Stimulated activated CD4-positive, alpha-beta T cell treated with anti-CD3 and anti-CD28 coated beads, TNF-alpha, amount 100 ng/mL, for 24 hours (primary cell): ENCODE data around the gene PSMB7.

Experiments
- DNase-seq, 3 experiments: peaks; one replicate each; pipeline ENCODE4 v3.0.0-alpha.2; 2020; ENCODE audit warnings: low read depth in 3 of 3

The PSMB7 gene

DNA sequence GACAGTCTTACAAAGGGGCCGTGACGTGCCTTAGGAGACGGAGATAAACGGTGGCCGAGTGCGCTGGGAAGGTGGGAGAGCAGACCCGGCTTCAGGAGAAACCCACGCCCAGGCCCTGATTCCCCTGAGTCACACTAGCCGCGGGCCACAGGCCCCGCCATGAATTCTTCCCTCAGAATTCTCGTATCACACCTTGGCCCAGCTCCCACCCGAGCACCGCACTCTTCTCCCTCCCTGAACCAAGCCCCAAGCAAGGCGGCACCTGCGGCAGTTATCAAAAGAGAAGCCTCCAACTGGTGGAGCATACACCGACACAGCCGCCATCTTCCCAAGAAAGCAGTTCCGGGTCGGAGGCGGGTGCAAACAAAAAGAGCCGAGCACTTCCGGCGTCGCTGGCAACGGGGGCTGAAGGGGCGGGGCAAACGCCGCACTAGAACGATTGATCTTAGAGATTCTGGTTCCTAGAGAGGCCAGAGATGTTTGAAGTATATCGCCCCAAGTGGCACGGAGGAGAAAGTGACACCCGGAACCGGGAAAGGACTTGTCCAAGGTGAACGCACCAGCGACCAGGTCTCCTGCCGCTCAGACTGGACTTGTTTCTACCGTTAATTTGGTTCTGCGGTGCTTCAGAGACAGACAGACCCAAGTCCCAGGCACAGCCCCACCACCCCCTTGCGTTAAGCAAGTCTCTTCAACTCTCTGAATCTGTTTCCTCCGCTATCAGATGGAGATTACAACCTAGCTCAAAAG is at the start of gene PSMB7:
PSMB7 (minus strand) TSS at position 341 of the 750 bp plus-strand sequence; CDS start at position 324, 17 bp downstream.
- peak; percentile 93 to 98 (median 97) for DNase-seq

DNA sequence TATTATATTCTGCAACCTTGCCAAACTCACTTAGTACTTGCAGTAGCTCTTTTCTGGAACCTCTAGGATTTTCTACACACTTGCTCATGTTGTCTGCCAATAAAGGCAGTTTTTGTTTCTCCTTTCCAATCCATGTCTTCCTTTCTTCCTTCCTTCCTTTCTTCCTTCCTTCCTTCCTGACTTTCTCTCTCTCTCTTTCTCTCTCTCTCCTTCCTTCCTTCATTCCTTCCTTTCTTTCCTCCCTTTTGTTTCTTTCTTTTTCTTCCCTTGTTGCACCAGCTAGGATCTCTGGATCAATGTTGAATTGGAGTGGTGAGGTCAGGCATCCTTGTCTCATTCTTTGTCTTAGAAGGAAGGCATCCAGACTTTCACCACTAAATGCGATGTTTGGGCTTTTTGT is 47.5 kb upstream of the PSMB7 start:
- DNase-seq: no peak

DNA sequence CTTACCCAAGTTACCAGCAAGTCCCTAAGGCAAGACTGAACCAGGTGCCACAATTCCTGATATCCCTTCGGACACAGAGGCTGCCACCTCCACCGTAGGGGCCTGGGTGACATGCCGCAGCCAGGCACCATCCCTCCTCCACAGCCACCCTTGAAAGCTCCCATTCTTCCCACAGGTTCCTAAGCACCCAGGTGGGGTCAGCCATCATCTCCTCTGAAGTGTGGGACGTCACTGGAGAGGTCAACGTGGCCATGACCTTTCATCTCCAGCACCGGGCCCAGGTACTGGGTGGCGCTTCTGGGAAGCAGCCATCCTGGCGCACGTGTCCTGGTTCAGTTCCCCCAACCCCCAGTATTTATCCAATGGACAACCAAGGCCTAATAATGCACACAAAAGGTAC is 43.2 kb upstream of the PSMB7 start:
- DNase-seq: no peak

DNA sequence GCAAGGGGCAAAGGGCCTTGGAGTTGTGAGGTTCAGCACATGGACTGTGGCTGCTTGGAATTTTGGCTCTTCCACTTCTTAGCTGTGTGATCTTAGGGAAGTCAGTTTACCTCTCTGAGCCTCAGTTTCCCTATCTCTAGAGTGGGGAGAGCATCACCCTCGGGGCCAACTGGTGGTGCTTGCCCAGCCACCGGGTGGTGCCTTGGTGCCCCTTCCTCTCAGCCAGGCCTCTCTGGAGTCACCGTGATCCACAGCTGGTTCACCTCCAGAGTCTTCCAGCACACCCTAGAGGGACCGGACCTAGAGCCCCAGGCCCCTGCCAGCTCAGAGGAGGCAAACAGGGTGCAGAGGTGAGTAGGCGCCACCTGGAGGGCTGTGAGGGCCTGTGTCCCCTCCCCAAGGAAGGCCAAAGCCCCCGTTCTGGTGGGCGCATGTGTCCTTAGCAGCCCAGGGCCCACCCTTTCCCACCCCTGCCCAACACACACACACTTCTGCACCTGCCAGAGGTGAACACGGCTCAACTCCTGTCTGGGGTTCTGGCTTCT is 42.7 kb upstream of the PSMB7 start:
- no peak for DNase-seq

DNA sequence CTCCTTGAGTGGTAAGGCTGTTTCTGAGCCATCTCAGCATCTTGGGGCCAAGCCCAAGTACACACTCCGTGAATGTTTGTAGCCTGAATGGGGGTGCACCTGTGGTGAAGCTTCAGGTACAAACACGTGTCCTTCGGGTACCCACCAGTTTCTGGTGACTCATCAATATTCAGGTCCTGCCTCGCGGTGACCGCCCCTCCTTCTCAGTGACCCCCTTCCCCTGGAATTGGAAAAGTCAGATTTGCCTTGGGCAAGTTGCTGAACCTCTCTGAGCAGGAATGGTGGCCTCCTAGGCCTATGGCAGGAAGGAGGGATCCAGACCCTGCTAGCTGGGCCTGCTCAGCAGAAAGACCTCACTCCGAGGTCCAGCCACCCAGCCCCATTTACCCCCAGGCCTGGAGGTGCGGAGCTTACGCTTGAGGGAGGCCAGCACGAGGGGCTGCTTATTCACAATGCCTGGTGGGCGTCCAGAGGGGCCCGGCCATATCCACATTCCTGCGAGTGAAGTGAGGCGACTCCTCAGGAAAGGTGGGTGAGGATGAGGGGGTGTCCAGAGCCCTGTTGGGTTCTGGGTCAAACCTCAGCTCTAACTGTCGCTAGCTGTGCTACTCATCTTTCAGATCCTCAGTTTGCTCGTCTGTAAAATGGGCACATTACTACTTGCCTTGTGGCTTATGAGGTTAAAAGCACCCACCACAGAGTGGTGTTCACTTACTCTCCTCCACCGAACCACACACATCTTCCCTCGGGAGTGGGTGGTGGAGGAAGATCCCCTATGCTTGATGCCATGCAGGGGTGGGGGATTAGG is 42.0 kb upstream of the PSMB7 start:
- no peak for DNase-seq

DNA sequence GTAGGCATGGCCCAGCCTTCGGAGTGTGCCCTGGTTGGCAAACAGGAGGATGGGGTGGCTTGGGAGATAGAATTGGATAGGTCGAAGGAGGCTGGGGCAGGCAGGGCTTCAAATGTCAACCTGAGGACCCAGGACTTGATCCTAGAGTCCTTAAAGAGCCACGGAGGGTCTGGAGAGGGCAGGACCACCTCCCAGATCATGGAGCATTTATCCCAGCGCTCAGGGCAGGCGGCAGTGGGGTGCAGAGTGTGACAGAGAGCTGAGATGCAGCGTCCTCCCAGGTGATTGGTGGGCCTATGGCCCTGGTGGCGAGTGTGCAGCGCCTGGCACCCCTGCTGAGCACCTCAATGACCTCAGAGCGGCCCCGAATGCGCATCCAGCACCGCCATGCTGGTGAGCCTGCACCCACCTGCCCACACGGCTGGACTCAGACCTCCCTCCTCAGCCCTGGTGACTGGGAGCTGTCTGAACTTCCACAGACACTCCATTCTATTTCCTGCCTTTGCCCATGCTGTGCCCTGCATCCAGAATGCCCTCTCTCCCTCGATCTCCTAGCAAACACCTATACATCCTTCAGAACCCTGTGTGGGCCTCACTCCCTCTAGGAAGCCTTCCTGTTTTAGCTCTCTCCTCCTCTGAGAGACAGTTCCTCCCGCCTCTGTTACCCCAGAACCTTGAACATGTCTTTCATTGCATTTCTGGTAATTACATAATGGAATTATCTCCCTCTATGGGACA is 41.3 kb upstream of the PSMB7 start:
- no peak for DNase-seq

DNA sequence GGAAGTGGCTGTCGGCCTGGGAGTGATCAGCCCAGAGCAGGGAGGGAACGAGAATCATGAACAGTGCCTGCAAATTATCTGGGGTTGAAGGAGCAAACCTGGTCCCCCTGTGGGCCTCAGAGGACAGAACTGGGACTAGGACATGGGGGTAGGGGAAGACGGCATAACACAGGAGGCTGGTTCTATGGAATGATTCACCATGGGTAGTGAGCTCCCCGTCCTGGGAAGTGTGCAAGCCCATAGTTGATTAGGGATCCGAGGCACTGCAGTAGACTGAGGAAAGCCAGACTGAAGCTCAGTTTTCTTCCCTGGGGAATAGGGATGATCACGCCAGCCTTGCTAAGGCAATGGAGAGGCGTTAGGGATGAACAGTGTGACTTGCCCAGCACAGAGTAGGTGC is 40.6 kb upstream of the PSMB7 start:
- DNase-seq: no peak

DNA sequence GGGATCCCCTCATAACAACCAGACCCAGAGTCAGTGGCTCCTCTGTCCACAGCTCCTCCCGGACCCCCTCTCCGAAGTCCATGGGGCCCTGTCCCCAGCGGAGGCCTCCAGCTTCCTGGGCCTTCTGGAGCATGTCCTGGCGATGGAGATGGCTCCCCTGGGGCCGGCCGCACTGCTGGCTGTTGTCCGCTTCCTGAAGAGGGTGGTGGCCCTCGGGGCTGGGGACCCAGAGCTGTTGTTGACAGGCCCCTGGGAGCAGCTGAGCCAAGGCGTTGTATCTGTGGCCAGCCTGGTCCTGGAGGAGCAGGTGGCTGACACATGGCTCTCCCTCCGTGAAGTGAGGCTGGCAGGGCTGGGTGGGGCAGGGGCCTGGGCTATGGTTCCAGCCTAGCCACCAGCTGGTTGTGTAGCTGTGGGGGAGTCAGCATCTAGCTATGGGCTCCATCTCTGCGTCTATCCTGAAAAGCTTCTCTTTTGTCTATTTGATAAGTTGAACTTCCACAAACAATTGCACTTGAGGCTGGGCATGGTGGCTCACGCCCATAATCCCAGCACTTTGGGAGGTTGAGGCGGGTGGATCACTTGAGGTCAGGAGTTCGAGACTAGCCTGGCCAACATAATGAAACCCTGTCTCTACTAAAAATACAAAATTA is 39.7 kb upstream of the PSMB7 start:
- no peak for DNase-seq

DNA sequence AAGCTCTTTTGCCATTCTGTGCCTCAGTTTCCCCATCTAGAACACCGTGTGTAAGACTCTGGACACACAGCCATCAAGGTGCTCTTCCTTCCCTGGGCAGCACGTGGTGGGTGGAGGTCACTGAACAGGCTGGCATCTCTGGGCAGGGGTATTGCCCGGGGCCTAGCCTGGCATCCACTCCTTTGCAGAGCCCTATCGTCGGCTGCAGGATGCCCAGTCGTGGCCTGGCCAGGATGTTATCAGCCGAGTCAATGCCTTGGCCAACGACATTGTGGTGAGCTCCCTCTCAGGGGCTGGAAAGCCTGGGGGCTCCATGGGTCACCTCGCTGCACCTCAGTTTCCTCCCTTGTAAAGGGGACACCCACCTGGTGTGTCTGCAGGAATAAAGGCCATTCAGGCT is 39.1 kb upstream of the PSMB7 start:
- DNase-seq: no peak

DNA sequence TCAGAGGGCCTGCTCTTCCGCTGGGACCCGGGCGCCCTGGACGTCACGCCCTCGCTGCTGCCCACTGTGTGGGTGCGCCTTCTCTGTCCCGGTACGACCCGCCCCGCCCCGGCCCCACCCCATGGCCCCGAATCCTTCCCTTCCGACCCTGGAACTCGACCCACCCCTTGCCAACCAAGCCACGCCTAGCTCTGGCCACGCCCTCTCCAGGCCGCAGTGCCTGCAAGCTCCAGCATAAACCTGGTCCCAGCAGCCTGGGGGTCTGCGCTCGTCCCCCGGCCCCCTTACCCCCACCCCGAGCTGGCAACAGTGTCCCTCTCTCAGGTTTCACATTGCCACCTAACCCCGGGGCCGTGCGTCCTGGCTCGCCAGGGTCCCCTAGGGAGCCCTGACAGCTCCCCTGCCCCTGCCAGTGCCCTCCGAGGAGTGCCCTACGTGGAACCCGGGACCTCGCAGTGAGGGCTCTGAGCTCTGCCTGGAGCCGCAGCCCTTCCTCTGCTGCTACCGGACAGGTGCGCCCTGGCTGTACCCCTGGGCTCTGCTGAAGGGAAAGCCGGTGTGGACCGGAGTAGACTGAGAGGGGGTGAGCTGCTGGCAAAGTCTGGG is 38.4 kb upstream of the PSMB7 start:
- DNase-seq: no peak

DNA sequence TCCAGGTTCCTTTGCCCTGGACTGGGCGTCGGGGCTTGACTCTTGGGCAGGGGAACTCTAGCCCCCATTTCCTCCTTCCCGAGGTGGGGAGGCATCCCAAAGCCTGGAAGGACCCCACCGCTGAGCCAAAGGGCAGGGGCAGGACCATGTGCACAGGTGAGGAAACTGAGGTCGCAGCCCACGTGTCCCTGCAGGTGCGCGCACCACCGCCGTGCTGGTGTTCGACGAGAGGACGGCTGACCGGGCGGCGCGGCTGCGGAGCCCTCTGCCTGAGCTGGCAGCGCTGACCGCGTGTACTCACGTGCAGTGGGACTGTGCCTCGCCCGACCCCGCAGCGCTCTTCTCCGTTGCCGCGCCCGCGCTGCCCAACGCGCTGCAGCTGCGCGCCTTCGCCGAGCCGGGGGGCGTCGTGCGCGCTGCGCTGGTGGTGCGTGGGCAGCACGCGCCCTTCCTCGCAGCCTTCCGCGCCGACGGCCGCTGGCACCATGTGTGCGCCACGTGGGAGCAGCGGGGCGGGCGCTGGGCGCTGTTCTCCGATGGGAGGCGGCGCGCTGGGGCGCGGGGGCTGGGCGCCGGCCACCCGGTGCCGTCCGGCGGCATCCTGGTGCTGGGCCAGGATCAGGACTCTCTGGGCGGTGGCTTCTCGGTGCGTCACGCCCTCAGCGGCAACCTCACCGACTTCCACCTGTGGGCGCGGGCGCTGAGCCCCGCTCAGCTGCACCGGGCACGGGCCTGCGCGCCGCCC is 37.8 kb upstream of the PSMB7 start:
- no peak for DNase-seq

DNA sequence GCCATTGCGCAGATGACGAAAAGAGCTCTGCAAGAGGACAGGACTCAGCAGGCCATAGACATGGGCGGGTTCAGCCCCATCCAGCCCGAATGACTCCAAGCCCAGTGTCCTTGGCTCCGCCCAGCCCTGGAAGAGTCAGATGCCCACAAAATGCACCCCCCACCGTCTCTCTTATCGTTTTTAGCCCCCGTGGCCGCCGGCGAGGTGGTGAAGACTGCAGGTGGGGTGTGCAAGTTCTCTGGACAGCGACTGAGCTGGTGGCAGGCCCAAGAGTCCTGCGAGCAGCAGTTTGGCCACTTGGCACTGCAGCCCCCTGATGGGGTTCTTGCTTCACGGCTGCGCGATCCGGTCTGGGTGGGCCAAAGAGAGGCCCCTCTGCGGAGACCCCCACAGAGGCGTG is 37.1 kb upstream of the PSMB7 start:
- no peak for DNase-seq

DNA sequence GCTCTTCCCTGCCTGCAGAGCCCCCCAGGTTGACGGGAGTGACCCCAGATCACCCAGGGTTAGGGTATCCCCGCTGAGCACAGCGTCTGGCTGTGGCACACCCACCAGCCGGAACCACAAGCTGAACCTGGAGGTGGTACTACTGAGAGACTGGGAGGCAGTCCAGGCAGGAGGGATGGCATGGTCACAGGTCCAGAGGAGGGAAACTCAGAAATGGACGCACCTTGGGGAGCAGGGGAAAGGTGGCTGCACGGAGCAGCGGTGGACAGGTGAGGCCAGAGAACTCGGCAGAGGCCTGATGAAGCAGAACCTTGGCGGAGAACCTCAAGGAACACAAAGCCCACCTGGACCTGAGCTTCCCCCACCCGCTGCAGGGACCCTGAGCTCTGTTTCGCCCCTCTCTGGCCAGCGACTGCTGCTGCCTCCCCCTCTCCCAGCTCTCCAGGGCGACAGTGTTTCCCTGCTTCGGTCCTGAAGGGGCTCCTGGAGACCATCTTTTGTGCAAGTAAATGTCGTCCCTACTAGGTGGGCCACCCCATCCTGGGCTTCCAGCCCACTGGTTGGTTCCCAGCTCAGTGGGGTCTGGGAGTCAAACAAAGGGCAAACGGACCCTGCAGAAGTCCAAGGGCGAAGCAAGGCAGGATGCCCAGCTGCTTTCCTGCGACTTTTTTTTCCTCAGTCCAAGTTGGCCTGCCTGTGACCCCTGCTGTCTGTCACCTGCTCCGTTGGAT is 35.9 kb upstream of the PSMB7 start:
- no peak for DNase-seq

DNA sequence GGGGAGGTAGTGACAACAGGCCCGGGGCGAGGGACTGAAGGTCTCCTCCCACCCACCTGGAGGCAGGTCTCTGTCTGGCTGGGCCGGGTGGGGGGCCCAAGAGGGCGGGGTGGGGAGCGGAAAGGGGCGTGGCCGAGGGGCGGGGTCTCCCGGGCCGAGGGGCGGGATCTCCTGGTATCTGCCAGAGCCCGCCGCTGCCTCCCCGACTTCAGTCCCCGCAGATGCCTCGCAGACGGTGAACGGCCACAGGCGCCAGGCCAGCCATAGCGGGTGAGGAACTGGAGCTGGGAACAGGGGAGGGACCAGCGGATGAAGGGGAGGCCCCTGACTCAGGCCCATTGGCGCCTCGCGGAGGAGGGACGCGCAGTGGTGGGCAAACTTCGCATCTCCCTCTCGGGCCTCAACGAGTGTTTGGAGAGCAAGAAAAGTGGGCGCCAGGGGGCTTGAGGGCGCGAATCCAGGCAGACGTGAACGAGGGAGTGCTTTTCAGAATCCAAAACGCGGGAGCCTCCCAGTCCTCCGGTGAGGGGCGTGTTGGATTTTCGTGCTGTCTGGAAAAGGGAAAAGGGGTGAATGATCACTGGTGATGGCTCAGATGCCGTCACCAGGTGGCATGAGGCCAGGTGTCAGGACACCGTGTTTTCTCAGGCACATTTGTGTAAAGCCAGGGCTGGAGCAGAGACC is 35.1 kb upstream of the PSMB7 start, which contains the start of gene ADGRD2:
ADGRD2 (plus strand) TSS at position 211 of the 684 bp plus-strand sequence. CDS start 1,216 bp downstream, outside the sequence.
- no peak for DNase-seq

DNA sequence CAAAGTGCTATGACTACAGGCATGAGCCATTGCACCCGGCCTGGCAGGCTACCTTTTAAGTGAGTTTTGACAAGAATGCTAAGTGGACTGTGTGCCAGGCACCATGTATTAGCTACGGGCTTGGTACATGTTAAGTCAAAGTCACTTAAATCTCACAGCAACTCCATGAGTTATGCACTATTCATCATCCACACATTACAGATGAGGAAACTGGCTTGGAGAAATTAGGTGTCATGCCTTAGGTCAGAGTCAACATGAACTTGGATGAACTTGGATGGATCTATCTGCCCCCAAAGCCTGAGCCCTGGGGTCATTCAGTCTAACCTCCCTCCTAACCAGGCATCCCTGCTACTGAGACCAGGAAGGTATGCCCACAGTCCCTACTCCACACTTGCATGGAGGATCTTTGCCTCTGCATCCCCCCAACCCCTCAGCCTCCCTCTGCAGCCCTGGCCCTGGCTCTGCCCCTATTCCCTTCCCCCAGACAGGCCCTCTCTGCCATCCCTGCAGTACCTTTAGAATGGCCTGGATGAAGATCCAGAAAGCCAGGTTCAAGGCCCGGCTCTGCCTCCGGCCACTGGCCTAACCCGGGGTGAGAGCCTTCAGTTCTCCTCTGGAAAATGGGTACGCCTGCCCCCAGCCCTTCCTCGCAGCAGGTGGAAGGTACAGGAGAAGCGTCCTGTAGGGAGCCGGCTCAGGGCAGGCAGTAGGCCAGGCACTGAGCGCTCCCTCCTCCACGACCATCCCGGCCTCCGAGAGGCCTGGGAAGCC is 34.3 kb upstream of the PSMB7 start:
- no peak for DNase-seq

DNA sequence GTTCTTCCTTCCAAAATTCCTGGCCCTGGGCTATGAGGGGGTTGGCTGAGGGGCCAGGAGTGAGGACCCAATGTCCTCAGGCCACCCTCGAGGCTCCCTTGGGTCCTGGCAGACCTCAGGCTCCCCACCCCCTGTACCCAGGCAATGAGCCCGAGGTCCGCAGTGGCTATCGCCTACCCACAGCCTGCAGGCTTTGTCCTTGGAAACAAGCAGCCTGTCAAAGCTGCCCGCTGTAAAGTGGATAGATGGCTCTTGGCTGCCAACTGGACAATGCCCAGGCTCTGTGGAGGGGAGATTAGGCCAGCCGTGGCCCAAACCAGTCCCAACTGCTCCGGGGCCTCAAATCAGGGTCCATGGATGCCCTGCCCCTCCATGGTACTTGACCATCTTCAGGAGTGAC is 32.8 kb upstream of the PSMB7 start:
- no peak for DNase-seq

DNA sequence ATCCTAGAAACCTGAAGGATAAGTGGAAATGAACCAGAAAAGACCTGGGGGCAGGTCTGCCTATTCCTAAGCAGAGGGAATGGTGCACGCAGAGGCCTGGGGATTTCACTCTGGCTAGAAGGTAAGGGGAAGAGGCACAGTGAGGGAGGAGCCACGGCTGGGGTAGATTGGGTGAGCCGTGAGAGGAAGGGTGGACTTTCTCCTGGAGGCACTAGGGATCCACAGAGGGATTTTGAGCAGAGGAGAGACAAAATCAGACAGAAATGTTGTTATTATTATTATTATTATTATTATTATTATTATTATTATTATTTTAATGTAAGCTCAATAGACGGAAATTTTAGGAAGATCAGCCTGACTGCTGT is 32.0 kb upstream of the PSMB7 start:
- no peak for DNase-seq

DNA sequence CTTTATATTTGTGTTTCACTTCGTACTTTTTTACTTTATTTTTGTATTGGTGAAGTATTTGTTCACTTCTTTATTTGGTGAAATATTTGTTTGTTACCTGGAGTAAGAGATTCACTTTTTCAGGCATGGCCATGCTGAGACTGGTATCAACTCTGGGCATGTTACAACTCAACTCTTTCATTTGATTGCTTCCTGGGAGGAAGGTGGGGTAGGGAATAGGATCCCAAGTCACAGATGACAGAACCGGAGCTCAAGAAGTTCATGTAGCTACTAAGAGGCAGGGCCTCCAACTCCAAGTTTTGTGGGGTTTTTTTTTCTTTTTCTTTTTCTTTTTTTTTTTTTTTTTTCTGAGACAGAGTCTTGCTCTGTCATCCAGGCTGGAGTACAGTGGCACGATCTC is 28.9 kb upstream of the PSMB7 start:
- DNase-seq: no peak
